GM19438 (cell line): ENCODE measurements around the gene MEF2A.

ENCODE experiments used
- ATAC-seq: cut with Tn5 transposase; IDR thresholded peaks from one replicate; pipeline ENCODE4 v1.9.1; 2021; ENCODE audit warnings: low read depth; ENCODE audit not compliant: unreplicated experiment

Gene MEF2A

GRCh38 chr15:99686290-99686689 lies 120.5 kb downstream of the MEF2A start:
- ATAC-seq: no peak

- ATAC-seq: no peak
Measured at GRCh38 chr15:99692825-99693224, 127.0 kb downstream of the MEF2A start.

- ATAC-seq: no peak
Measured at GRCh38 chr15:99696096-99696495, 130.3 kb downstream of the MEF2A start.

- no peak for ATAC-seq
Measured at GRCh38 chr15:99702895-99703602, 137.3 kb downstream of the MEF2A start.

GRCh38 chr15:99703603-99704443 lies 138.0 kb downstream of the MEF2A start:
- ATAC-seq: peak; percentile 52

GRCh38 chr15:99704444-99704838 lies 138.7 kb downstream of the MEF2A start:
- ATAC-seq: peak; percentile 70

GRCh38 chr15:99706557-99707303 lies 140.9 kb downstream of the MEF2A start:
- no peak for ATAC-seq

- ATAC-seq: no peak
Measured at GRCh38 chr15:99707473-99708270, 141.9 kb downstream of the MEF2A start.

- ATAC-seq: no peak
Measured at GRCh38 chr15:99708563-99708962, 142.8 kb downstream of the MEF2A start.

- no peak for ATAC-seq
Measured at GRCh38 chr15:99709243-99709986, 143.6 kb downstream of the MEF2A start.

GRCh38 chr15:99711625-99712024 lies 145.8 kb downstream of the MEF2A start:
- ATAC-seq: no peak

- ATAC-seq: no peak
Measured at GRCh38 chr15:99712415-99712814, 146.6 kb downstream of the MEF2A start.

- no peak for ATAC-seq
Measured at GRCh38 chr15:99716540-99717095, 150.8 kb downstream of the MEF2A start.

GRCh38 chr15:99717161-99718009 lies 151.6 kb downstream of the MEF2A start:
- no peak for ATAC-seq

- ATAC-seq: no peak
Measured at GRCh38 chr15:99718421-99718820, 152.6 kb downstream of the MEF2A start.

- peak; percentile 81 for ATAC-seq
Measured at GRCh38 chr15:99719096-99719541, 153.3 kb downstream of the MEF2A start.

- ATAC-seq: no peak
Measured at GRCh38 chr15:99720533-99720932, 154.7 kb downstream of the MEF2A start.

- ATAC-seq: no peak
Measured at GRCh38 chr15:99721104-99721778, 155.5 kb downstream of the MEF2A start.
